ENCODE measurements around the gene PDZD2. TPM values are rescaled to one million over a fixed set of nuclear protein-coding genes. Genes with fewer than 3 reads are reported as not detected.

Gene PDZD2
- total and polyA plus RNA-seq, 2 experiments from 2014 or later = 1.7 to 4.0 TPM

DNA sequence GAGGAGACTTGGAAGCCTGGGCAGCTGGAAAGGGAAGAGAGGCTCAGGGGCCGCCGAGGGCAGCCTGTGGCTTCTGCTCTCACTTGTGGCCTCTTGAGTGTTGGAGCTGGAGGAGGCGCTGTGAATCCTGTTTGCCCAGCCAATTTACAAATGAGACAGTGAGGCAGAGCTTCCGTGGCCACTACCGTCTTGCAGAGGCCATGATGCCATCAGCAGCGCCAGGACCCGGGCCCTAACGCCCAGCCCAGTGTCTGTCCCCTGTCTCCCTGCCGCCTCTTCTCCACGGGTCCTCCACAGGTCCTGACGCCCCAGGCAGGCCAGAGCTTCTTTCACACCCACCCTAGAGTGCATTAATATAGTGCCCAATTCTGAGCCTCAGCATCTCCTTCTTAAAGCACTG is 362.4 kb downstream of the PDZD2 start:
- no peaks in the 10 kb centered on the region for H3K9me2 ChIP-seq (replicated peaks; ENCODE audit: insufficient read depth)
- no peaks in the 10 kb centered on the region for H4K20me1 ChIP-seq (ENCODE audit: insufficient read depth, poor library complexity, severe bottlenecking)
- no peak overlapping the region for H3K4me2 ChIP-seq
- no peaks in the 10 kb centered on the region for H3K79me2 ChIP-seq
- H3K4me1 ChIP-seq (ENCODE audit: insufficient read depth) = no peaks in the 10 kb centered on the region
- H3K36me3 ChIP-seq (replicated peaks; ENCODE audit: insufficient read depth, low read depth) = no peaks in the 10 kb centered on the region
- H3K4me3 ChIP-seq = no peak overlapping the region
- no peaks in the 10 kb centered on the region for H3K27me3 ChIP-seq
- no peaks in the 10 kb centered on the region for H3K9me3 ChIP-seq (ENCODE audit: low read depth)
- no peak for DNase-seq (ENCODE audit: low spot score)
- H3K27ac ChIP-seq = no peak overlapping the region
- 88% methylated on average over 11 of the region's 11 CpGs for WGBS (ENCODE audit: low lambda C conversion rate, missing lambda C conversion rate)
- TF ChIP-seq EZH2 (IDR thresholded peaks at IDR 0.05; ENCODE audit: borderline replicate concordance) (no peak), EZH2phosphoT487 (IDR thresholded peaks at IDR 0.05; ENCODE audit: low read depth, severe bottlenecking, unreplicated experiment) (no peak)
- TF ChIP-seq, protein P1, sequence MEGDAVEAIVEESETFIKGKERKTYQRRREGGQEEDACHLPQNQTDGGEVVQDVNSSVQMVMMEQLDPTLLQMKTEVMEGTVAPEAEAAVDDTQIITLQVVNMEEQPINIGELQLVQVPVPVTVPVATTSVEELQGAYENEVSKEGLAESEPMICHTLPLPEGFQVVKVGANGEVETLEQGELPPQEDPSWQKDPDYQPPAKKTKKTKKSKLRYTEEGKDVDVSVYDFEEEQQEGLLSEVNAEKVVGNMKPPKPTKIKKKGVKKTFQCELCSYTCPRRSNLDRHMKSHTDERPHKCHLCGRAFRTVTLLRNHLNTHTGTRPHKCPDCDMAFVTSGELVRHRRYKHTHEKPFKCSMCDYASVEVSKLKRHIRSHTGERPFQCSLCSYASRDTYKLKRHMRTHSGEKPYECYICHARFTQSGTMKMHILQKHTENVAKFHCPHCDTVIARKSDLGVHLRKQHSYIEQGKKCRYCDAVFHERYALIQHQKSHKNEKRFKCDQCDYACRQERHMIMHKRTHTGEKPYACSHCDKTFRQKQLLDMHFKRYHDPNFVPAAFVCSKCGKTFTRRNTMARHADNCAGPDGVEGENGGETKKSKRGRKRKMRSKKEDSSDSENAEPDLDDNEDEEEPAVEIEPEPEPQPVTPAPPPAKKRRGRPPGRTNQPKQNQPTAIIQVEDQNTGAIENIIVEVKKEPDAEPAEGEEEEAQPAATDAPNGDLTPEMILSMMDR (IDR thresholded peaks at IDR 0.05; ENCODE audit: poor library complexity) = no peak
- H2AFZ ChIP-seq = no peak overlapping the region

DNA sequence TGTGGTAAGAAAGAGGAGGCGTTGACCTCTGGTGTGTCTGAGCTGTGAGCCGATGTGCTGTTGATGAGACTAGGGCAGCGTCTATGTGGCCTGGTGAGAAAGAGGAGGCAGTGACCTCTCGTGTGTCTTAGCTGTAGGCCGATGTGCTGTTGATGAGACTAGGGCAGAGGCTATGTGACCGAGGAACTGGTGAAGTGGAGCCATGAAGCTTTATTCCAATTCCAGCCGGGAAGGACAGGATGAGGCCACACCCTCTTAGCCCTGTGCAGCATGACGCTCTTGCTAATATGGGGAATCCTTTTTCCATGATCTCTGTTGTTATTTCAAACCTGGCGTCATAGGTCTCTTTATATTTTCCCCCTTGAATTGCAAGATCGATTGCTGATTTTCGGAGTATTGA is 362.8 kb downstream of the PDZD2 start:
- H3K27ac ChIP-seq = no peak overlapping the region
- DNase-seq (ENCODE audit: low spot score) = no peak
- no peaks in the 10 kb centered on the region for H3K9me2 ChIP-seq (replicated peaks; ENCODE audit: insufficient read depth)
- H3K79me2 ChIP-seq = no peaks in the 10 kb centered on the region
- no peaks in the 10 kb centered on the region for H3K36me3 ChIP-seq (replicated peaks; ENCODE audit: insufficient read depth, low read depth)
- H3K4me3 ChIP-seq = no peak overlapping the region
- H3K4me2 ChIP-seq = no peak overlapping the region
- no peak overlapping the region for H2AFZ ChIP-seq
- no peaks in the 10 kb centered on the region for H3K4me1 ChIP-seq (ENCODE audit: insufficient read depth)
- H3K27me3 ChIP-seq = no peaks in the 10 kb centered on the region
- no peaks in the 10 kb centered on the region for H3K9me3 ChIP-seq (ENCODE audit: low read depth)
- WGBS (ENCODE audit: low lambda C conversion rate, missing lambda C conversion rate) = 93% methylated on average over 11 of the region's 11 CpGs
- TF ChIP-seq, protein P1 (IDR thresholded peaks at IDR 0.05; ENCODE audit: poor library complexity) = no peak
- TF ChIP-seq EZH2phosphoT487 (IDR thresholded peaks at IDR 0.05; ENCODE audit: low read depth, severe bottlenecking, unreplicated experiment) (no peak), EZH2 (IDR thresholded peaks at IDR 0.05; ENCODE audit: borderline replicate concordance) (no peak)
- H4K20me1 ChIP-seq (ENCODE audit: insufficient read depth, poor library complexity, severe bottlenecking) = no peaks in the 10 kb centered on the region

DNA sequence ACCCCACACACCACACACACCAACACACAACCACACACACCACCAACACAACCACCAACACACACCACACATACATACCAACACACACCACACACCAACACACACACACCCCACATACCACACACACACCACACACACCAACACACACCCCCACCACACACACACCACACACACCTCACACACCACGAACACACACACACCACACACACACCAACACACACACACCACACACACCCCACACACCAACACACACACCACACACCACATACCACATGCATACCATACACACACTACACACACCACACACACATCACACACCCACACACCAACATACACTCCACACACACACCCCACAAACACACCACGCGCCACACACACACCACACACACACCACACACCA is 363.8 kb downstream of the PDZD2 start:
- TF ChIP-seq, protein P1 (IDR thresholded peaks at IDR 0.05; ENCODE audit: poor library complexity) = no peak
- no peak for TF ChIP-seq EZH2 (IDR thresholded peaks at IDR 0.05; ENCODE audit: borderline replicate concordance)
- no peak for TF ChIP-seq EZH2phosphoT487 (IDR thresholded peaks at IDR 0.05; ENCODE audit: low read depth, severe bottlenecking, unreplicated experiment)
- H3K27me3 ChIP-seq = no peaks in the 10 kb centered on the region
- no peak overlapping the region for H3K4me2 ChIP-seq
- H3K9me3 ChIP-seq (ENCODE audit: low read depth) = no peaks in the 10 kb centered on the region
- H3K9me2 ChIP-seq (replicated peaks; ENCODE audit: insufficient read depth) = no peaks in the 10 kb centered on the region
- no peaks in the 10 kb centered on the region for H4K20me1 ChIP-seq (ENCODE audit: insufficient read depth, poor library complexity, severe bottlenecking)
- H3K79me2 ChIP-seq = no peaks in the 10 kb centered on the region
- H2AFZ ChIP-seq = no peak overlapping the region
- H3K27ac ChIP-seq = no peak overlapping the region
- no peaks in the 10 kb centered on the region for H3K4me1 ChIP-seq (ENCODE audit: insufficient read depth)
- 100% methylated on average over 1 of the region's 3 CpGs for WGBS (ENCODE audit: low lambda C conversion rate, missing lambda C conversion rate)
- DNase-seq (ENCODE audit: low spot score) = no peak
- no peaks in the 10 kb centered on the region for H3K36me3 ChIP-seq (replicated peaks; ENCODE audit: insufficient read depth, low read depth)
- H3K4me3 ChIP-seq = no peak overlapping the region

DNA sequence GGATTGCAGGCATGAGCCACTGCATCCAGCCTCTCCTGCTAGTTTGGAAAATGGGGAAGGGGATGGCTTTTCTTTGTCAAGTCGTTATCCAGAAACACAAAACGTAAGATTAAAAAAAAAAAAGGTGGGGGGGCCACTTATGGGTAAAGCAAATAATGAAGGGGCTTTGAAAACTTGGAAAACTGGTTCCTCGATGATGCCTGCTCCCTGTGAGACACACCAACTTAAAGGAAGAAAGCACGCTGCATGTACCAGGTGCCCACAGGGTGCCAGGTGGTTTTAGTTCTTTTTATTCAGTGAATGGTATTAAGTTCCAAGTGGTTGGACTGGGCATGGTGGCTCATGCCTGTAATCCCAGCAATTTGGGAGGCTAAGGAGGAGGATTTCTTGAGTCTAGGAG is 365.1 kb downstream of the PDZD2 start:
- Histone ChIP-seq H3K9me2 (replicated peaks; ENCODE audit: insufficient read depth) (no peaks in the 10 kb centered on the region), H3K4me2 (no peak overlapping the region), H3K27me3 (no peaks in the 10 kb centered on the region), H3K36me3 (replicated peaks; ENCODE audit: insufficient read depth, low read depth) (no peaks in the 10 kb centered on the region), H3K4me1 (ENCODE audit: insufficient read depth) (no peaks in the 10 kb centered on the region), H3K4me3 (no peak overlapping the region), H3K9me3 (ENCODE audit: low read depth) (no peaks in the 10 kb centered on the region), H4K20me1 (ENCODE audit: insufficient read depth, poor library complexity, severe bottlenecking) (no peaks in the 10 kb centered on the region), H3K27ac (no peak overlapping the region), H2AFZ (no peak overlapping the region), H3K79me2 (no peaks in the 10 kb centered on the region)
- no peak for DNase-seq (ENCODE audit: low spot score)
- 85% methylated on average over 4 of the region's 4 CpGs for WGBS (ENCODE audit: low lambda C conversion rate, missing lambda C conversion rate)
- TF ChIP-seq EZH2phosphoT487 (IDR thresholded peaks at IDR 0.05; ENCODE audit: low read depth, severe bottlenecking, unreplicated experiment) = no peak

Measured in hepatocyte (in vitro differentiated cells).